HFFc6 (cell line): ENCODE data around the gene PRDM5. TPM values are rescaled to one million over a fixed set of nuclear protein-coding genes. Genes with fewer than 3 reads are reported as not detected.
A peak's percentile ranks its signal among the peaks of the same experiment; 100 is the strongest.

Experiments
- DNase-seq: peaks from one replicate; pipeline ENCODE4 v3.0.0-alpha.2; 2018
- H3K27ac Mint-ChIP-seq: 2 replicates; pipeline ENCODE4 v1.8.0; 2020; ENCODE audit warnings: mild to moderate bottlenecking, mixed read lengths
- H3K27me3 Mint-ChIP-seq: 2 replicates; pipeline ENCODE4 v1.8.0; 2021; ENCODE audit warnings: mild to moderate bottlenecking, moderate library complexity, mixed read lengths; ENCODE audit not compliant: insufficient read depth
- H3K36me3 Mint-ChIP-seq: 2 replicates; pipeline ENCODE4 v1.8.0; 2021; ENCODE audit warnings: low read depth, mixed read lengths
- H3K4me1 Mint-ChIP-seq: 2 replicates; pipeline ENCODE4 v1.8.0; 2020; ENCODE audit warnings: low read depth, mixed read lengths
- H3K4me3 Mint-ChIP-seq: 2 replicates; pipeline ENCODE4 v1.8.0; 2020; ENCODE audit warnings: mild to moderate bottlenecking, moderate library complexity, mixed read lengths
- H3K9me3 Mint-ChIP-seq: 2 replicates; pipeline ENCODE4 v1.8.0; 2020; ENCODE audit warnings: mild to moderate bottlenecking, mixed read lengths
- total RNA-seq, 6 experiments: library from RNA; stranded (reverse); fragmentation: NEBNext Ultra II Directional; extraction: Animal tissue kit (Norgen Biotek cat#: 25700); gene quantifications; 2 replicates in 1 of 6; 3 replicates in 5 of 6; pipeline ENCODE4 v1.2.3, GENCODE V29; 2021
- TF ChIP-seq, protein P1 (sequence below): fragments of 200-600 bp; sonication (generic); IDR thresholded peaks from 2 replicates; pipeline ENCODE4 v1.5.0; 2021; ENCODE audit warnings: antibody characterized with exemption, mild to moderate bottlenecking

The PRDM5 gene
- total RNA-seq, 6 experiments from 2014 or later: 8.3 to 13.4 (median 12.5) TPM

DNA sequence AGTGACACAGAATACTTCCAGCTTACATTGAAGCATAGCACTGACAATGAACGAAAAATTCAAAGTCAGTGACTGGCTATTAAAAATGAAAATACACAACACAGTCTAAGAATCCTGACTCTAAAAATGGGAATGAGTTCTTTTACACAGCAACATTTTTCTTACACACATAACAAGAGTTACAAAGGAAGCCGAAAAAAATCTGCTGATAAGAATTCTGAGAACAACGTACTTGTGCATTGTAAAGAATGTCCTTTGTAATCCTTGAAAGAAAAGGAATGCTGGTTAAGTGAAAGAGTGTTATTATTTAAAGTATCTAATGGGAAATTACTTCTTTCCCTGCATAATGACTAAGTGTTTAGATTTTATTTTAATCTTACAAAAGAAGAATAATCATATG lies 199.4 kb downstream of the PRDM5 start:
- DNase-seq: no peak
- Mint-ChIP-seq H3K27me3 (no peaks in the 10 kb centered on the region), H3K9me3 (no peaks in the 10 kb centered on the region), H3K4me1 (peaks cover 6% of the 10 kb centered on the region; the same call in 1 of the 2 replicates), H3K4me3 (no peak overlapping the region), H3K27ac (no peak overlapping the region), H3K36me3 (no peaks in the 10 kb centered on the region)
- TF ChIP-seq, protein P1, sequence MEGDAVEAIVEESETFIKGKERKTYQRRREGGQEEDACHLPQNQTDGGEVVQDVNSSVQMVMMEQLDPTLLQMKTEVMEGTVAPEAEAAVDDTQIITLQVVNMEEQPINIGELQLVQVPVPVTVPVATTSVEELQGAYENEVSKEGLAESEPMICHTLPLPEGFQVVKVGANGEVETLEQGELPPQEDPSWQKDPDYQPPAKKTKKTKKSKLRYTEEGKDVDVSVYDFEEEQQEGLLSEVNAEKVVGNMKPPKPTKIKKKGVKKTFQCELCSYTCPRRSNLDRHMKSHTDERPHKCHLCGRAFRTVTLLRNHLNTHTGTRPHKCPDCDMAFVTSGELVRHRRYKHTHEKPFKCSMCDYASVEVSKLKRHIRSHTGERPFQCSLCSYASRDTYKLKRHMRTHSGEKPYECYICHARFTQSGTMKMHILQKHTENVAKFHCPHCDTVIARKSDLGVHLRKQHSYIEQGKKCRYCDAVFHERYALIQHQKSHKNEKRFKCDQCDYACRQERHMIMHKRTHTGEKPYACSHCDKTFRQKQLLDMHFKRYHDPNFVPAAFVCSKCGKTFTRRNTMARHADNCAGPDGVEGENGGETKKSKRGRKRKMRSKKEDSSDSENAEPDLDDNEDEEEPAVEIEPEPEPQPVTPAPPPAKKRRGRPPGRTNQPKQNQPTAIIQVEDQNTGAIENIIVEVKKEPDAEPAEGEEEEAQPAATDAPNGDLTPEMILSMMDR: no peak

DNA sequence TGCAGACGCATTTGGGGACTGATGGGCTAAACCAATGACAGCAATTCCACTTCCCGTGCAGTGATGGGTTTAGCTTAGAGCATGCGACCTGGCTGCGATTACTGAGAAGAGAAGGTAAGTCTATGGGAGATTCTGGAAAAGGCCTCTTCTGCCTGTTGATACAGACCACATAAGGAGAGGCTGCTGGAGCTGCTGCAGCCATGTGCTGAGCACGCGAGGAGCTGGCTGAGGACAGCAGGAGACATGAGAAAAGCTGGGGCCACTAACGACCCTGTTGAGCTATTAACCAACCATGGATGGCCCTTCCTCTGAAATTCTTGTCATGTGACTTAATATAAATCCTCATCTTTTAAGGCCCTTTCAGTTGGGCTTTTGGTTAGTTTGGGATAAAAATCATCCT lies 199.9 kb downstream of the PRDM5 start:
- H3K9me3 Mint-ChIP-seq: no peaks in the 10 kb centered on the region
- H3K36me3 Mint-ChIP-seq: no peaks in the 10 kb centered on the region
- peaks cover 6% of the 10 kb centered on the region; the same call in 1 of the 2 replicates for H3K4me1 Mint-ChIP-seq
- no peak overlapping the region for H3K27ac Mint-ChIP-seq
- H3K4me3 Mint-ChIP-seq: no peak overlapping the region
- no peaks in the 10 kb centered on the region for H3K27me3 Mint-ChIP-seq
- no peak for DNase-seq
- TF ChIP-seq, protein P1: no peak

DNA sequence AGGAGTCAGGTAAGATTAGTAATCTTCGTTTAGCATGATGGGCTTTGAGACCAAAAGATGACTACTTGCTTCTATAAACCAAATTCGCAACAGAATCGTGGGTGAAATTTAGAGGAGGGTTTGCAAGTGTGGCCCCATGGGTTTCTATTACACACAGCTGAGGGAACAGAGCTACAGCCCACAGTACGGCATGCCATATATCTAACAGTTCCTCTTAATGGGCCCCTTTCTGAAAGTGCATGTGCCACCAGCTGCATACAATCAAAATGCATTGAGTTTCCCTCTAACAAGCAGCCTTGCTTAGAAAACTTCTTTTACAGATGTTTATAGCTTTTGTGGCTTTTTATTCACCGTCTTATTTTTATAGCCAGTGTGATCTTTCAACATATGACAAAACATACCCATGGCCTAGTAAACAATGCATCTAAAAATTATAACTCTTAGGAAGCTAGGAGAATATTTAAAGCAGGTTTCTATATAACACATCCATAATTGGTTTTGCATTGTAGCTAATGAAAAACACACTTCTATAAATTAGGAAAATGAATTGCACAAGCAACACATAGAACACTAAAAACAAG lies 202.1 kb downstream of the PRDM5 start:
- Mint-ChIP-seq H3K36me3 (no peaks in the 10 kb centered on the region), H3K9me3 (no peaks in the 10 kb centered on the region), H3K27ac (no peak overlapping the region), H3K27me3 (no peaks in the 10 kb centered on the region), H3K4me1 (no peaks in the 10 kb centered on the region), H3K4me3 (no peak overlapping the region)
- TF ChIP-seq, protein P1: no peak
- no peak for DNase-seq

DNA sequence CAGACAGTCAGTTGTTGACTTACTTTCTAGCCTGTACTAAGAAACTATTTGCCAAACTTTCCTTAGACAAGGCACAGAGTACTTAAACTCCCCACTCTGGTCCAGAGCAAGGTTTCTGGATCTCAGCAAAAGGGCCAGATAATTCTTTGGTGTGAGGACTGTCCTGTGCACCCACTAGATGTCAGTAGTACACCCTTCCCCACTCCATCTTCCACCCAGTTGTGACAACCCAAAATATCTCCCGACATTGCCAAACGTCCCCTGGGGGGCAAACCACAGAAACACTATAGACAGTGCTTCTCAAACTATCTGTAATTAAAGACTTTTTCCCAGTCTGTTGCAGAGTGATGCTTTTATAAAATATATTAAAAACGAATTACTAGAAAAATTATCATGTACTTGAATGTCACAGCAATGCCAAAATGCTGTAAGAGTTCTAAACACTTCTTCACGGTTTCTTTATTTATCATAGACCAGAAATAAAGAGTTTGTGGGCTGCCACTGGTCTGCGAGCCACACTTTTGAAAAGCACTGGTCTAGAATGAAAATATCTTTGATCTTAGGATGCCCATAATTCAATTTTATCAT lies 203.5 kb downstream of the PRDM5 start:
- no peaks in the 10 kb centered on the region for H3K36me3 Mint-ChIP-seq
- H3K4me1 Mint-ChIP-seq: peaks cover 6% of the 10 kb centered on the region; the same call in 1 of the 2 replicates
- H3K9me3 Mint-ChIP-seq: no peaks in the 10 kb centered on the region
- H3K27me3 Mint-ChIP-seq: no peaks in the 10 kb centered on the region
- TF ChIP-seq, protein P1: peak; percentile 83
- peak; percentile 52 for DNase-seq
- no peak overlapping the region for H3K4me3 Mint-ChIP-seq
- no peak overlapping the region for H3K27ac Mint-ChIP-seq

DNA sequence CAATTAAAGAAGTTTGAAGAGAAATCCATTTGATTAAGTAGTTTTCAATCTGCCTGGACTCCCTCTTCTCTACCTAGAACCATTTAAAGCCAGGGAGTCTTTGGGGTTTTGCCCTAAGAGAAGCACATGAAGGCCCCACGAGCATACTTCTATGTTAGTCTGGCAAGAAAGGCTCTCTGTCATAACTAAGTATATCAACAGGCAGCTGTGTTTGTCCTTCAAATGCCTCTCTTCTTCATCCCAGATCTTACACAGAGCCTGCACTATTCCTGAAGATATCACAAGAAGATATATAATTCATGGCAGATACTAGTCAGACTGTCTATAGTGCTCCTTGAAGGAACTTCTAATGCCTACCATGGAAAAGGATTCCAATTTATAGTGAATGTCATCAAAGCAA lies 206.2 kb downstream of the PRDM5 start:
- H3K4me1 Mint-ChIP-seq: peaks cover 6% of the 10 kb centered on the region; the same call in 1 of the 2 replicates
- H3K27me3 Mint-ChIP-seq: no peaks in the 10 kb centered on the region
- H3K9me3 Mint-ChIP-seq: no peaks in the 10 kb centered on the region
- H3K36me3 Mint-ChIP-seq: no peaks in the 10 kb centered on the region
- TF ChIP-seq, protein P1: no peak
- H3K27ac Mint-ChIP-seq: no peak overlapping the region
- DNase-seq: no peak
- no peak overlapping the region for H3K4me3 Mint-ChIP-seq
